Liver (tissue), 9 donors: ENCODE data around the gene COPZ2. TPM values are rescaled to one million over a fixed set of nuclear protein-coding genes. Genes with fewer than 3 reads are reported as not detected.

Experiments used
- DNase-seq: peaks from one replicate; pipeline ENCODE4 v3.0.0-alpha.2; 2017; ENCODE audit warnings: low spot score
- H3K27ac ChIP-seq, 2 donors: one replicate each; pipeline ENCODE4 v1.7.0; 2013; ENCODE audit warnings: inconsistent platforms in 2 of 2, low read length in 2 of 2, control low read depth in 1 of 2, low read depth in 1 of 2, mild to moderate bottlenecking in 1 of 2
- H3K27me3 ChIP-seq, 4 donors: one replicate each; pipeline versions ENCODE4 v1.6.1 to v1.7.0; 2013; ENCODE audit warnings: low read length in 3 of 4, inconsistent platforms in 1 of 4, mild to moderate bottlenecking in 1 of 4, moderate library complexity in 1 of 4; ENCODE audit not compliant: control insufficient read depth in 4 of 4, insufficient read depth in 4 of 4
- H3K36me3 ChIP-seq, 4 donors: one replicate each; pipeline versions ENCODE4 v1.6.1 to v1.7.0; 2013; ENCODE audit warnings: low read length in 3 of 4, mild to moderate bottlenecking in 3 of 4, low read depth in 1 of 4, moderate library complexity in 1 of 4; ENCODE audit not compliant: control insufficient read depth in 4 of 4, insufficient read depth in 3 of 4
- H3K4me1 ChIP-seq, 4 donors: one replicate each; pipeline versions ENCODE4 v1.6.1 to v1.7.0; 2013; ENCODE audit warnings: low read length in 3 of 4, mild to moderate bottlenecking in 3 of 4, moderate library complexity in 1 of 4; ENCODE audit not compliant: control insufficient read depth in 4 of 4, insufficient read depth in 4 of 4
- H3K4me3 ChIP-seq, 3 donors: one replicate each; pipeline versions ENCODE4 v1.6.1 to v1.7.0; 2013; ENCODE audit warnings: low read length in 3 of 3, control low read depth in 1 of 3, low read depth in 1 of 3, mild to moderate bottlenecking in 1 of 3
- H3K9ac ChIP-seq, 2 donors: one replicate each; pipeline ENCODE4 v1.7.0; 2013; ENCODE audit warnings: low read length in 2 of 2, mild to moderate bottlenecking in 2 of 2, moderate library complexity in 2 of 2, control low read depth in 1 of 2, low read depth in 1 of 2
- H3K9me3 ChIP-seq, 4 donors: one replicate each; pipeline versions ENCODE4 v1.6.1 to v1.7.0; 2013; ENCODE audit warnings: low read length in 3 of 4; ENCODE audit not compliant: control insufficient read depth in 4 of 4
- EGR1 ChIP-seq, 2 donors: IDR thresholded peaks; 2 replicates each; pipeline ENCODE4 v1.6.1; 2016 to 2018; ENCODE audit warnings: antibody characterized with exemption in 2 of 2, low read depth in 2 of 2
- FOXA1 ChIP-seq: IDR thresholded peaks from 2 replicates; pipeline ENCODE4 v1.6.1; 2016; ENCODE audit warnings: antibody characterized with exemption
- FOXA2 ChIP-seq: IDR thresholded peaks from 2 replicates; pipeline ENCODE4 v1.6.1; 2016; ENCODE audit warnings: antibody characterized with exemption
- GABPA ChIP-seq, 2 donors: IDR thresholded peaks in 1 of 2; conservative IDR thresholded peaks in 1 of 2; 2 replicates each; pipeline ENCODE4 v1.6.1; 2016; ENCODE audit warnings: antibody characterized with exemption in 2 of 2, mild to moderate bottlenecking in 1 of 2, moderate library complexity in 1 of 2
- HNF4A ChIP-seq, 2 donors: conservative IDR thresholded peaks; 2 replicates each; pipeline ENCODE4 v1.6.1; 2016; ENCODE audit warnings: antibody characterized with exemption in 2 of 2, mild to moderate bottlenecking in 2 of 2
- HNF4G ChIP-seq: IDR thresholded peaks from 2 replicates; pipeline ENCODE4 v1.6.1; 2016; ENCODE audit warnings: antibody characterized with exemption
- JUND ChIP-seq, 2 donors: IDR thresholded peaks; 2 replicates each; pipeline ENCODE4 v1.6.1; 2016; ENCODE audit warnings: antibody characterized with exemption in 2 of 2
- NR2F2 ChIP-seq: IDR thresholded peaks from 2 replicates; pipeline ENCODE4 v1.6.1; 2016; ENCODE audit warnings: antibody characterized with exemption
- RAD21 ChIP-seq, 2 donors: IDR thresholded peaks; 2 replicates each; pipeline ENCODE4 v1.6.1; 2016; ENCODE audit warnings: antibody characterized with exemption in 2 of 2, mild to moderate bottlenecking in 2 of 2
- RXRA ChIP-seq, 2 donors: IDR thresholded peaks; 2 replicates each; pipeline ENCODE4 v1.6.1; 2017 to 2018; ENCODE audit warnings: antibody characterized with exemption in 2 of 2, mild to moderate bottlenecking in 1 of 2
- SP1 ChIP-seq: IDR thresholded peaks from 2 replicates; pipeline ENCODE4 v1.6.1; 2018; ENCODE audit warnings: antibody characterized with exemption, mild to moderate bottlenecking
- TAF1 ChIP-seq: conservative IDR thresholded peaks from 2 replicates; pipeline ENCODE4 v1.6.1; 2016; ENCODE audit warnings: antibody characterized with exemption, mild to moderate bottlenecking
- YY1 ChIP-seq: IDR thresholded peaks from 2 replicates; pipeline ENCODE4 v1.6.1; 2016; ENCODE audit warnings: antibody characterized with exemption, mild to moderate bottlenecking
- WGBS: extraction: QIAGEN DNeasy Blood & Tissue Kit; methylation state at CpG from one replicate; pipeline ENCODE4 v1.1.7; 2013; 5-methylcytosine and 5-hydroxymethylcytosine counted together
- polyA plus RNA-seq, 2 donors: library from polyadenylated mRNA; stranded (reverse) in 1 of 2; unstranded in 1 of 2; fragments of 200-250 nt in 1 of 2; fragments of >200 nt in 1 of 2; fragmentation: Nextera tagmentation in 1 of 2; extraction: Ambion mirVana in 1 of 2; gene quantifications; one replicate each; pipeline versions ENCODE4 v1.2.1 to v1.2.3, GENCODE V29; 2013 to 2015
- total RNA-seq, 2 donors: library from RNA; depleted of rRNA; stranded (reverse); fragments of >200 nt; gene quantifications; one replicate each; pipeline ENCODE4 v1.2.3, GENCODE V29; 2014
- TF ChIP-seq, protein P1 (sequence below): fragments of 150-350 bp; IDR thresholded peaks from 2 replicates; pipeline ENCODE4 v1.5.1; 2017; ENCODE audit warnings: improper control_type of control experiment, low read depth, low read length; ENCODE audit not compliant: missing input control
- TF ChIP-seq, protein P2 (sequence below): IDR thresholded peaks from 2 replicates; pipeline ENCODE4 v1.6.1; 2016; ENCODE audit warnings: antibody characterized with exemption, mild to moderate bottlenecking
- TF ChIP-seq, protein P3 (sequence below): IDR thresholded peaks from 2 replicates; pipeline ENCODE4 v1.6.1; 2016; ENCODE audit warnings: antibody characterized with exemption
- TF ChIP-seq, protein P4 (sequence below): IDR thresholded peaks from 2 replicates; pipeline ENCODE4 v1.6.1; 2016; ENCODE audit warnings: antibody characterized with exemption
- TF ChIP-seq, protein P5 (sequence below): IDR thresholded peaks from 2 replicates; pipeline ENCODE4 v1.6.1; 2016; ENCODE audit warnings: antibody characterized with exemption
- donor health status: healthy.
- donor health status: healthy.
- donor health status: healthy.
- donor health status: healthy.
- donor health status: healthy.

The COPZ2 gene
- total and polyA plus RNA-seq, 4 donors, result 2.6 to 38.1 (median 17.8) TPM

DNA sequence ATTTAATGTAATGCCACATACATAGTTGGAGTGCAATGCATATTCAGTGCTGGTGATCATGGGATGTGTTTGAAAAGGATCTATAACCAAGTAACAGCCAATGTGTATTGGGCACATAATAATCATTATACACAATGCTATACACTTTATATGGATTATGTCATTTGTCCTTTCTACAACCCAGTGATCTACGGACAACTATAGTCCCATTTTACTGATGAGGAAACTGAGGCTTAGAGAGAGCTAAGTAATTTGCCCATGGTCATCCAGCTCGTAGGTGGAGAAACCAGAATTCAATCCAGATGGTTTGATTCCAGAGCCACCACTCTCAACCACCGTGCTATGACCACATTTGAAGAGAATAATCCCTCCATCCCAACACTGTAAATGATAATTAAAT, 27.4 kb downstream of the COPZ2 start:
- no peak for DNase-seq
- 83% methylated on average over 3 of the region's 3 CpGs for WGBS

DNA sequence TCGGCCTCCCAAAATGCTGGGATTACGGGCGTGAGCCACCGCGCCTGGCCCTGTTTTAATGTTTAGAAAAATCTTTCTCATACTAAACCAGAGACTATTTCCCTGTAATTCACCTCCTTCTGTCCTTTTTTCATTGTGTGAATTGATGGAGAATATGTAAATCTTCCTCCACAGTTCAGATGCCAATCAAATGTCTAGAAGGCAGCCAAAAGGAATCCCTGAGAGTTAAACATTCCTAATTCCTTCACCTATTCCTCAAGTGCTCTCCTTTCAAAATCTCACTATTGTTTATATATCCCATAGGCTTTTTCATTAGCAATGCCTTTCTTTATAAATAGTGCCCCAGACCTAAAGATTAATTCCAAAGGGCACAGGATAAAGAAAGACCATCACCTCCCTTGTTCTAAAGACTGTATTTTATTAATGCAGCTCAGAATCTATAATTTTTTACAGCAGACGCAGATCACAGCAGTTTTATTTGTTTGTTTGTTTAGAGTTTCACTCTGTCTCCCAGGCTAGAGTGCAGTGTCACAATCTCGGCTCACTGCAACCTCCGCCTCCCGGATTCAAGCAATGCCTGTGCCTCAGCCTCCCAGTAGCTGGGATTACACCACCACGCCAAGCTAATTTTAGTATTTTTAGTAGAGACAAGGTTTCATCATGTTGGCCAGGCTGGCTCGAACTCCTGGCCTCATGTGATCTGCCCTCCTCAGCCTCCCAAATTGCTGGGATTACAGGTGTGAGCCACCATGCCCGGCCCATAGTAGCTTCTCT, 30.5 kb downstream of the COPZ2 start:
- Histone ChIP-seq H3K4me3 (no peak overlapping the region), H3K9me3 (no peaks in the 10 kb centered on the region), H3K36me3 (no peaks in the 10 kb centered on the region), H3K4me1 (peaks cover 1 to 11% (median 7%) of the 10 kb centered on the region in 4 donors), H3K27ac (no peak overlapping the region), H3K27me3 (peaks cover 0 to 6% (median 0%) of the 10 kb centered on the region in 4 donors), H3K9ac (no peak overlapping the region)
- WGBS, result 75% methylated on average over 12 of the region's 12 CpGs
- DNase-seq, result no peak
- TF ChIP-seq HNF4G, result no peak
- TF ChIP-seq, protein P1, sequence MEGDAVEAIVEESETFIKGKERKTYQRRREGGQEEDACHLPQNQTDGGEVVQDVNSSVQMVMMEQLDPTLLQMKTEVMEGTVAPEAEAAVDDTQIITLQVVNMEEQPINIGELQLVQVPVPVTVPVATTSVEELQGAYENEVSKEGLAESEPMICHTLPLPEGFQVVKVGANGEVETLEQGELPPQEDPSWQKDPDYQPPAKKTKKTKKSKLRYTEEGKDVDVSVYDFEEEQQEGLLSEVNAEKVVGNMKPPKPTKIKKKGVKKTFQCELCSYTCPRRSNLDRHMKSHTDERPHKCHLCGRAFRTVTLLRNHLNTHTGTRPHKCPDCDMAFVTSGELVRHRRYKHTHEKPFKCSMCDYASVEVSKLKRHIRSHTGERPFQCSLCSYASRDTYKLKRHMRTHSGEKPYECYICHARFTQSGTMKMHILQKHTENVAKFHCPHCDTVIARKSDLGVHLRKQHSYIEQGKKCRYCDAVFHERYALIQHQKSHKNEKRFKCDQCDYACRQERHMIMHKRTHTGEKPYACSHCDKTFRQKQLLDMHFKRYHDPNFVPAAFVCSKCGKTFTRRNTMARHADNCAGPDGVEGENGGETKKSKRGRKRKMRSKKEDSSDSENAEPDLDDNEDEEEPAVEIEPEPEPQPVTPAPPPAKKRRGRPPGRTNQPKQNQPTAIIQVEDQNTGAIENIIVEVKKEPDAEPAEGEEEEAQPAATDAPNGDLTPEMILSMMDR, result no peak
- TF ChIP-seq YY1, result no peak
- no peak for TF ChIP-seq SP1
- no peak for TF ChIP-seq FOXA2
- TF ChIP-seq, protein P2, sequence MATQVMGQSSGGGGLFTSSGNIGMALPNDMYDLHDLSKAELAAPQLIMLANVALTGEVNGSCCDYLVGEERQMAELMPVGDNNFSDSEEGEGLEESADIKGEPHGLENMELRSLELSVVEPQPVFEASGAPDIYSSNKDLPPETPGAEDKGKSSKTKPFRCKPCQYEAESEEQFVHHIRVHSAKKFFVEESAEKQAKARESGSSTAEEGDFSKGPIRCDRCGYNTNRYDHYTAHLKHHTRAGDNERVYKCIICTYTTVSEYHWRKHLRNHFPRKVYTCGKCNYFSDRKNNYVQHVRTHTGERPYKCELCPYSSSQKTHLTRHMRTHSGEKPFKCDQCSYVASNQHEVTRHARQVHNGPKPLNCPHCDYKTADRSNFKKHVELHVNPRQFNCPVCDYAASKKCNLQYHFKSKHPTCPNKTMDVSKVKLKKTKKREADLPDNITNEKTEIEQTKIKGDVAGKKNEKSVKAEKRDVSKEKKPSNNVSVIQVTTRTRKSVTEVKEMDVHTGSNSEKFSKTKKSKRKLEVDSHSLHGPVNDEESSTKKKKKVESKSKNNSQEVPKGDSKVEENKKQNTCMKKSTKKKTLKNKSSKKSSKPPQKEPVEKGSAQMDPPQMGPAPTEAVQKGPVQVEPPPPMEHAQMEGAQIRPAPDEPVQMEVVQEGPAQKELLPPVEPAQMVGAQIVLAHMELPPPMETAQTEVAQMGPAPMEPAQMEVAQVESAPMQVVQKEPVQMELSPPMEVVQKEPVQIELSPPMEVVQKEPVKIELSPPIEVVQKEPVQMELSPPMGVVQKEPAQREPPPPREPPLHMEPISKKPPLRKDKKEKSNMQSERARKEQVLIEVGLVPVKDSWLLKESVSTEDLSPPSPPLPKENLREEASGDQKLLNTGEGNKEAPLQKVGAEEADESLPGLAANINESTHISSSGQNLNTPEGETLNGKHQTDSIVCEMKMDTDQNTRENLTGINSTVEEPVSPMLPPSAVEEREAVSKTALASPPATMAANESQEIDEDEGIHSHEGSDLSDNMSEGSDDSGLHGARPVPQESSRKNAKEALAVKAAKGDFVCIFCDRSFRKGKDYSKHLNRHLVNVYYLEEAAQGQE, result no peak
- TF ChIP-seq RAD21 (IDR thresholded peaks at IDR 0.05), result no peak
- TF ChIP-seq NR2F2, result no peak
- no peak for TF ChIP-seq JUND (IDR thresholded peaks at IDR 0.05)
- no peak for TF ChIP-seq RXRA (IDR thresholded peaks at IDR 0.05)
- no peak for TF ChIP-seq FOXA1
- TF ChIP-seq, protein P3, sequence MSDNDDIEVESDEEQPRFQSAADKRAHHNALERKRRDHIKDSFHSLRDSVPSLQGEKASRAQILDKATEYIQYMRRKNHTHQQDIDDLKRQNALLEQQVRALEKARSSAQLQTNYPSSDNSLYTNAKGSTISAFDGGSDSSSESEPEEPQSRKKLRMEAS, result no peak
- TF ChIP-seq, protein P4, sequence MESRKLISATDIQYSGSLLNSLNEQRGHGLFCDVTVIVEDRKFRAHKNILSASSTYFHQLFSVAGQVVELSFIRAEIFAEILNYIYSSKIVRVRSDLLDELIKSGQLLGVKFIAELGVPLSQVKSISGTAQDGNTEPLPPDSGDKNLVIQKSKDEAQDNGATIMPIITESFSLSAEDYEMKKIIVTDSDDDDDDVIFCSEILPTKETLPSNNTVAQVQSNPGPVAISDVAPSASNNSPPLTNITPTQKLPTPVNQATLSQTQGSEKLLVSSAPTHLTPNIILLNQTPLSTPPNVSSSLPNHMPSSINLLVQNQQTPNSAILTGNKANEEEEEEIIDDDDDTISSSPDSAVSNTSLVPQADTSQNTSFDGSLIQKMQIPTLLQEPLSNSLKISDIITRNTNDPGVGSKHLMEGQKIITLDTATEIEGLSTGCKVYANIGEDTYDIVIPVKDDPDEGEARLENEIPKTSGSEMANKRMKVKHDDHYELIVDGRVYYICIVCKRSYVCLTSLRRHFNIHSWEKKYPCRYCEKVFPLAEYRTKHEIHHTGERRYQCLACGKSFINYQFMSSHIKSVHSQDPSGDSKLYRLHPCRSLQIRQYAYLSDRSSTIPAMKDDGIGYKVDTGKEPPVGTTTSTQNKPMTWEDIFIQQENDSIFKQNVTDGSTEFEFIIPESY, result no peak
- no peak for TF ChIP-seq HNF4A (conservative IDR thresholded peaks at IDR 0.05)
- TF ChIP-seq TAF1, result no peak
- TF ChIP-seq, protein P5, sequence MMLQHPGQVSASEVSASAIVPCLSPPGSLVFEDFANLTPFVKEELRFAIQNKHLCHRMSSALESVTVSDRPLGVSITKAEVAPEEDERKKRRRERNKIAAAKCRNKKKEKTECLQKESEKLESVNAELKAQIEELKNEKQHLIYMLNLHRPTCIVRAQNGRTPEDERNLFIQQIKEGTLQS, result no peak

More for the DNA sequence above, 27.4 kb downstream of the COPZ2 start:
- peaks cover 0 to 14% (median 1%) of the 10 kb centered on the region in 4 donors for H3K27me3 ChIP-seq
- H3K9me3 ChIP-seq, result peaks cover 0 to 2% (median 0%) of the 10 kb centered on the region in 4 donors
- H3K4me3 ChIP-seq, result no peak overlapping the region
- H3K9ac ChIP-seq, result no peak overlapping the region
- H3K4me1 ChIP-seq, result peaks cover 2 to 11% (median 8%) of the 10 kb centered on the region in 4 donors
- H3K36me3 ChIP-seq, result no peaks in the 10 kb centered on the region
- TF ChIP-seq HNF4A (conservative IDR thresholded peaks at IDR 0.05) (no peak), RAD21 (IDR thresholded peaks at IDR 0.05) (no peak), RXRA (IDR thresholded peaks at IDR 0.05) (no peak), EGR1 (IDR thresholded peaks at IDR 0.05; ENCODE audit: low read depth in 2 of 2) (no peak), GABPA (IDR thresholded peaks at IDR 0.05 in 1 of 2, conservative IDR thresholded peaks at IDR 0.05 in 1 of 2) (no peak), FOXA1 (no peak), TAF1 (no peak), HNF4G (no peak), NR2F2 (no peak), YY1 (no peak)
- TF ChIP-seq, protein P2, result no peak
- H3K27ac ChIP-seq, result no peak overlapping the region
